ENCODE measurements around the gene FKBP1B. TPM values are rescaled to one million over a fixed set of nuclear protein-coding genes. Genes with fewer than 3 reads are reported as not detected.
"Not testable (repeated sequence)": the region's sequence is repeated elsewhere in the genome, so short reads cannot be mapped to it uniquely, and the experiment has no call there.

The FKBP1B gene
- polyA plus RNA-seq, 2 of the 4 experiments (the other 2 are of a cell fraction), result 8.5 to 16.1 TPM

DNA sequence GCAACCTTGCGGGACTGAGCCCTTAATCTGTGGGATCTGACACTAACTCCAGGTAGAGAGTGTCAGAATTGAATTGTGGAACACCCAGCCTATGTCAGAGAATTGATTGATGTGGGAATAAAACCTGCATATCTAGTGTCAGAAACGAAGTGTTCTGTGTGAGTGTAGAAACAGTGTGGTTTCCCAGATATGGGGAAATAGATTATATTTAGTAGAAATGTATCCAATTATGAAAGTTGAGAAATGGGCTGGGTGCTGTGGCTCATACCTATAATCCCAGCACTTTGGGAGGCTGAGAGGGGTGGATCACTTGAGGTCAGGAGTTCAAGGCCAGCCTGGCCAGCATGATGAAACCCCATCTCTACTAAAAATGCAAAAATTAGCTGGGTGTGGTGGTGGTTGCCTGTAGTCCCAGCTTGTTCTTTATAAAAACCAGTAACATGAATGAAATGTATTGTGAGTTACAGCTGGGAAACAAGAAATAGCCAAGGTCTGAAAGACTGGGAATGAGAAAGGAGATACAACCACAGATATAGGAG is 39.3 kb downstream of the FKBP1B start:
- FAIRE-seq, result no peak
- peaks cover 5% of the 10 kb centered on the region for H3K4me1 ChIP-seq
- no peak for DNase-seq (ENCODE audit: low read depth in 1 of 2, low spot score in 1 of 2)
- ChIA-PET POLR2A (no interaction called here), CTCF (no interaction called here)
- no peaks in the 10 kb centered on the region for H3K9me3 ChIP-seq
- TF ChIP-seq SMC3 (IDR thresholded peaks at IDR 0.05), result no peak
- TF ChIP-seq RAD21 (conservative IDR thresholded peaks at IDR 0.05 in 1 of 2, IDR thresholded peaks at IDR 0.05 in 1 of 2), result no peak
- TF ChIP-seq POLR2AphosphoS2 (conservative IDR thresholded peaks at IDR 0.05; ENCODE audit: low read length), result no peak
- TF ChIP-seq JUN (IDR thresholded peaks at IDR 0.05), result no peak
- TF ChIP-seq MYC (IDR thresholded peaks at IDR 0.05; ENCODE audit: borderline replicate concordance, low read length), result no peak
- no peak for TF ChIP-seq EHMT2 (IDR thresholded peaks at IDR 0.05; ENCODE audit: low read depth)
- no peak for TF ChIP-seq FOXS1 (CRISPR knock-in tag; IDR thresholded peaks at IDR 0.05)
- TF ChIP-seq CBX8 (IDR thresholded peaks at IDR 0.05), result no peak
- TF ChIP-seq HOXA7 (CRISPR knock-in tag; IDR thresholded peaks at IDR 0.05), result no peak
- no peak for TF ChIP-seq HDAC2 (IDR thresholded peaks at IDR 0.05)
- TF ChIP-seq HOXB13 (CRISPR knock-in tag; IDR thresholded peaks at IDR 0.05; ENCODE audit: low read depth), result no peak
- TF ChIP-seq ZC3H11A (IDR thresholded peaks at IDR 0.05), result no peak
- ATAC-seq, result no peak
- no peak overlapping the region for H3K4me2 ChIP-seq
- WGBS (ENCODE audit: missing lambda C conversion rate), result 83% methylated on average over 2 of the region's 2 CpGs
- H3K27ac ChIP-seq, result no peak overlapping the region
- no peak overlapping the region for H3K4me3 ChIP-seq

- ATAC-seq; H3K9me3 ChIP-seq; FAIRE-seq; H3K4me2 ChIP-seq; DNase-seq (ENCODE audit: low read depth in 1 of 2, low spot score in 1 of 2); H3K4me3 ChIP-seq; H3K27ac ChIP-seq; H3K4me1 ChIP-seq: not testable (repeated sequence)
- CTCF ChIA-PET, result interaction anchor here (5.6 kb wide), 1 partner anchor 9 kb away, joined by 47 read pairs; the partner anchor contains the start of gene TP53I3
- WGBS (ENCODE audit: missing lambda C conversion rate), result 80% methylated on average over 5 of the region's 5 CpGs
- POLR2A ChIA-PET, result interaction anchor here (1.0 kb wide), 1 partner anchor 9 kb away, joined by 4 read pairs; the partner anchor contains the start of gene TP53I3
These were observed 43.7 kb downstream of the FKBP1B start for GRCh38 chr2:24093270-24093669.

DNA sequence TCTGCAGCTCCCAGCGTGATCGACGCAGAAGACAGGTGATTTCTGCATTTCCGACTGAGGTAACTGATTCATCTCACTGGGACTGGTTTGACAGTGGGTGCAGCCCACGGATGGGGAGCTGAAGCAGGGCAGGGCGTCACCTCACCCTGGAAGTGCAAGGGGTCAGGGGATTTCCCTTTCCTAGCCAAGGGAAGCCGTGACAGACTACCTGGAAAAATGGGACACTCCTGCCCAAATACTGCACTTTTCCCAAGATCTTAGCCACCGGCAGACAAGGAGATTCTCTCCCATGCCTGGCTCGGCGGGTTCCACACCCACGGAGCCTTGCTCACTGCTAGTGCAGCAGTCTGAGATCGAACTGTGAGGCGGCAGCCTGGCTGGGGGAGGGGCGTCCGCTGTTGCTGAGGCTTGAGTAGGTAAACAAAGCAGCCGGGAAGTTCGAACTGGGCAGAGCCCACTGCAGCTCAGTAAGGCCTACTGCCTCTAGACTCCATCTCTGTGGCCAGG is 45.7 kb downstream of the FKBP1B start:
- H3K4me3 ChIP-seq; POLR2A ChIA-PET; DNase-seq (ENCODE audit: low read depth in 1 of 2, low spot score in 1 of 2); ATAC-seq; H3K9me3 ChIP-seq; H3K4me2 ChIP-seq; H3K27ac ChIP-seq; H3K4me1 ChIP-seq; FAIRE-seq: not testable (repeated sequence)
- CTCF ChIA-PET, result interaction anchor here (5.6 kb wide), 1 partner anchor 11 kb away, joined by 47 read pairs; the partner anchor contains the start of gene TP53I3
- 75% methylated on average over 17 of the region's 17 CpGs for WGBS (ENCODE audit: missing lambda C conversion rate)

DNA sequence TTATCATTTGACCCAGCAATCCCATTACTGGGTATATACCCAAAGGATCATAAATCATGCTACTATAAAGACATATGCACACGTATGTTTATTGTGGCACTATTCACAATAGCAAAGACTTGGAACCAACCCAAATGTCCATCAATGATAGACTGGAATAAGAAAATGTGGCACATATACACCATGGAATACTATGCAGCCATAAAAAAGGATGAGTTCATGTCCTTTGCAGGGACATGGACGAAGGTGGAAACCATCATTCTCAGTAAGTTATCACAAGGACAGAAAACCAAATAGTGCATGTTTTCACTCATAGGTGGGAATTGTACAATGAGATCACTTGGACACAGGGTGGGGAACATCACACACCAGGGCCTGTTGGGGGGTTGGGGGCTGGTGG is 51.2 kb downstream of the FKBP1B start:
- ATAC-seq; H3K9me3 ChIP-seq; H3K4me2 ChIP-seq; H3K27ac ChIP-seq; FAIRE-seq; DNase-seq (ENCODE audit: low read depth in 1 of 2, low spot score in 1 of 2); CTCF ChIA-PET; H3K4me3 ChIP-seq; POLR2A ChIA-PET; H3K4me1 ChIP-seq: not testable (repeated sequence)
- WGBS (ENCODE audit: missing lambda C conversion rate), result 55% methylated on average over 2 of the region's 2 CpGs

DNA sequence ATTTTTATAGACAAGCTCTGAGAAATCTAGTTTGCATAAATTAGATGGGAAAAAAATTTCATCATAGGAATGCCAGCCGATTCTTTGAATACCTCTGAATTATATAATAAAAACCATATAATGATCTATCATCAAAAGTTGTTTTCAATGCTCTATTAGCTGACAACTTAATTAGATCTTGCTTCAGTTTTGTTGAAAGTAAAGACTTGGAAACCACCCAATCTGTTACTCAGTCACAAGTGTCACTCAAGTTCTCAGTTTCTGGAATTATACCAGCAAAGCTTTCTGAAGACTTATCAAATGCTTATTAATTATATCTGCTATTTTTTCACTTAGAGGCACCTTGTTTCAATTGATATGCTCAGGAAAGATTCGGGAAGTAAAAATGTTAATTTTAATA is 52.5 kb downstream of the FKBP1B start:
- H3K9me3 ChIP-seq, result no peaks in the 10 kb centered on the region
- ChIA-PET CTCF (interaction anchor here (0.6 to 7.8 kb wide), 4 partner anchors 9 to 105 kb away, joined by 3 to 57 read pairs (median 5); partner anchors contain the start of gene TP53I3), POLR2A (no interaction called here)
- H3K4me1 ChIP-seq, result peaks cover 10% of the 10 kb centered on the region; the same call in 2 of the 3 replicates
- FAIRE-seq (no peak), ATAC-seq (no peak), DNase-seq (ENCODE audit: low read depth in 1 of 2, low spot score in 1 of 2) (no peak)
- H3K4me3 ChIP-seq, result no peak overlapping the region
- no peak overlapping the region for H3K4me2 ChIP-seq
- H3K27ac ChIP-seq, result no peak overlapping the region
- WGBS (ENCODE audit: missing lambda C conversion rate), result 55% methylated on average over 2 of the region's 2 CpGs
- TF ChIP-seq EHF (CRISPR knock-in tag; IDR thresholded peaks at IDR 0.05) (no peak), RNF2 (IDR thresholded peaks at IDR 0.05; ENCODE audit: borderline replicate concordance, low read depth) (no peak), BHLHE40 (IDR thresholded peaks at IDR 0.05; ENCODE audit: low read depth, low read length) (no peak), EHMT2 (IDR thresholded peaks at IDR 0.05; ENCODE audit: low read depth) (no peak), CBX2 (IDR thresholded peaks at IDR 0.05; ENCODE audit: borderline replicate concordance, low read depth) (no peak), ELK1 (IDR thresholded peaks at IDR 0.05; ENCODE audit: low read depth, low read length) (no peak), FOXS1 (CRISPR knock-in tag; IDR thresholded peaks at IDR 0.05) (no peak), FOSB (CRISPR knock-in tag; IDR thresholded peaks at IDR 0.05) (no peak), KDM5A (IDR thresholded peaks at IDR 0.05) (no peak), POLR2AphosphoS2 (conservative IDR thresholded peaks at IDR 0.05; ENCODE audit: low read length) (no peak), RARB (CRISPR knock-in tag; IDR thresholded peaks at IDR 0.05) (no peak)
- TF ChIP-seq, protein P1, sequence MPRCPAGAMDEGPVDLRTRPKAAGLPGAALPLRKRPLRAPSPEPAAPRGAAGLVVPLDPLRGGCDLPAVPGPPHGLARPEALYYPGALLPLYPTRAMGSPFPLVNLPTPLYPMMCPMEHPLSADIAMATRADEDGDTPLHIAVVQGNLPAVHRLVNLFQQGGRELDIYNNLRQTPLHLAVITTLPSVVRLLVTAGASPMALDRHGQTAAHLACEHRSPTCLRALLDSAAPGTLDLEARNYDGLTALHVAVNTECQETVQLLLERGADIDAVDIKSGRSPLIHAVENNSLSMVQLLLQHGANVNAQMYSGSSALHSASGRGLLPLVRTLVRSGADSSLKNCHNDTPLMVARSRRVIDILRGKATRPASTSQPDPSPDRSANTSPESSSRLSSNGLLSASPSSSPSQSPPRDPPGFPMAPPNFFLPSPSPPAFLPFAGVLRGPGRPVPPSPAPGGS (IDR thresholded peaks at IDR 0.05), result no peak
- TF ChIP-seq, protein P2, sequence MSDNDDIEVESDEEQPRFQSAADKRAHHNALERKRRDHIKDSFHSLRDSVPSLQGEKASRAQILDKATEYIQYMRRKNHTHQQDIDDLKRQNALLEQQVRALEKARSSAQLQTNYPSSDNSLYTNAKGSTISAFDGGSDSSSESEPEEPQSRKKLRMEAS (IDR thresholded peaks at IDR 0.05), result no peak
- TF ChIP-seq, protein P3, sequence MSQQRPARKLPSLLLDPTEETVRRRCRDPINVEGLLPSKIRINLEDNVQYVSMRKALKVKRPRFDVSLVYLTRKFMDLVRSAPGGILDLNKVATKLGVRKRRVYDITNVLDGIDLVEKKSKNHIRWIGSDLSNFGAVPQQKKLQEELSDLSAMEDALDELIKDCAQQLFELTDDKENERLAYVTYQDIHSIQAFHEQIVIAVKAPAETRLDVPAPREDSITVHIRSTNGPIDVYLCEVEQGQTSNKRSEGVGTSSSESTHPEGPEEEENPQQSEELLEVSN (IDR thresholded peaks at IDR 0.05; ENCODE audit: borderline replicate concordance, low read depth), result no peak
- TF ChIP-seq, protein P4, sequence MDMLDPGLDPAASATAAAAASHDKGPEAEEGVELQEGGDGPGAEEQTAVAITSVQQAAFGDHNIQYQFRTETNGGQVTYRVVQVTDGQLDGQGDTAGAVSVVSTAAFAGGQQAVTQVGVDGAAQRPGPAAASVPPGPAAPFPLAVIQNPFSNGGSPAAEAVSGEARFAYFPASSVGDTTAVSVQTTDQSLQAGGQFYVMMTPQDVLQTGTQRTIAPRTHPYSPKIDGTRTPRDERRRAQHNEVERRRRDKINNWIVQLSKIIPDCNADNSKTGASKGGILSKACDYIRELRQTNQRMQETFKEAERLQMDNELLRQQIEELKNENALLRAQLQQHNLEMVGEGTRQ (IDR thresholded peaks at IDR 0.05), result no peak

Measured in A549 (cell line).